Endothelial cell of umbilical vein (primary cell): ENCODE measurements around the gene FGL2.

Experiments used
- JUN ChIP-seq: IDR thresholded peaks from 2 replicates; pipeline ENCODE4 v1.6.1; 2011; ENCODE audit warnings: borderline replicate concordance, low read depth; ENCODE audit not compliant: insufficient read length, insufficient read depth
- MYC ChIP-seq: IDR thresholded peaks from one replicate; pipeline ENCODE4 v1.6.1; 2011; ENCODE audit warnings: mild to moderate bottlenecking, low read depth, low read length
- TF ChIP-seq, protein P1 (sequence below), 2 donors: IDR thresholded peaks; 1 replicate in 1 of 2; 2 replicates in 1 of 2; pipeline ENCODE4 v1.5.1; 2011; ENCODE audit warnings: low read length in 2 of 2, mild to moderate bottlenecking in 2 of 2, moderate library complexity in 2 of 2, control low read depth in 1 of 2, inconsistent platforms in 1 of 2, low read depth in 1 of 2; ENCODE audit not compliant: insufficient read depth in 1 of 2; ENCODE audit errors: extremely low read depth in 1 of 2

DNA sequence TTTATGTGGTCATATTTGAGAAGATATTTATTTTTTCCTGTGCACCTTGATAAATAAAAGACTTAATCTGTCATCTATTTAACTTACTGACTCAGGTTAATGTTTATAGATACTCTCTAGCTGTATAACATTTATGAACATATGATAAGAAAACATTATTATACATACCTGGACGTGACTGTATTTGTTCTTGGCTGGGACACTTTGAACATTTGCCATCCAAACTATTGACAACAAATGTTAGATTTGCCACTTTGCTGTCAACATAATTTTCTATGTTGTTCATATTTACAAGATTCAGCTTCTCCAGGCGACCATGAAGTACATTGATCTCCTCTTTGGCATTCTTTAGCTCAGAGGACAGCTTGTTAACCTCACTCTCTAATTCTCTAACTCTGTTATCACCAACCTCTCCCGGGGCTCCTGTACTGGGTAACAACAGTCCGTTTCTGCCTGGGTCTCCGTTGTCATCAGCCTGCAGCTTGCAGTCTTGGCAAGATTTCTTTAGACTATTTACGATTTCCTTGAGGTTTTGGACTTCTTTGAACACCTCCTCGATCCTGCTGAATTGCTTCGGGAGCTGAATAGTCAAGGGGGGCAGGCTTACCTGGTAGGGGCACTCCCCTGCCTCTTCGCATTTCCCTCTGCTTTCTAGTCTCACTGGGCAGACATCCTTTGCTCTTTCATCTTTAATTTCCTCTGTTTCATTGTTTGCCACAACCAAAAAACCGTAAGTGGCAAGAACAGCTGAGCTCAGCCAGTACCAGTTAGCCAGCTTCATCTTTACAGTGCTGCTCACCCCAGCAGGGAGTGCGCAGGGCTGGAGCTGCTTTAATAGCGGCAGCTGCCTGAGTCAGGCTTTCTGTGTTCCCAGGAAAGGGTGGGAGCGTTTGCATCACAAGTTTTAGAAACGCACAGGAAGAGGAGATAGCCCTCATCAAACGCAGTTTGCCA is at the start of gene FGL2:
- TF ChIP-seq, protein P1, sequence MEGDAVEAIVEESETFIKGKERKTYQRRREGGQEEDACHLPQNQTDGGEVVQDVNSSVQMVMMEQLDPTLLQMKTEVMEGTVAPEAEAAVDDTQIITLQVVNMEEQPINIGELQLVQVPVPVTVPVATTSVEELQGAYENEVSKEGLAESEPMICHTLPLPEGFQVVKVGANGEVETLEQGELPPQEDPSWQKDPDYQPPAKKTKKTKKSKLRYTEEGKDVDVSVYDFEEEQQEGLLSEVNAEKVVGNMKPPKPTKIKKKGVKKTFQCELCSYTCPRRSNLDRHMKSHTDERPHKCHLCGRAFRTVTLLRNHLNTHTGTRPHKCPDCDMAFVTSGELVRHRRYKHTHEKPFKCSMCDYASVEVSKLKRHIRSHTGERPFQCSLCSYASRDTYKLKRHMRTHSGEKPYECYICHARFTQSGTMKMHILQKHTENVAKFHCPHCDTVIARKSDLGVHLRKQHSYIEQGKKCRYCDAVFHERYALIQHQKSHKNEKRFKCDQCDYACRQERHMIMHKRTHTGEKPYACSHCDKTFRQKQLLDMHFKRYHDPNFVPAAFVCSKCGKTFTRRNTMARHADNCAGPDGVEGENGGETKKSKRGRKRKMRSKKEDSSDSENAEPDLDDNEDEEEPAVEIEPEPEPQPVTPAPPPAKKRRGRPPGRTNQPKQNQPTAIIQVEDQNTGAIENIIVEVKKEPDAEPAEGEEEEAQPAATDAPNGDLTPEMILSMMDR (IDR thresholded peaks at IDR 0.05; ENCODE audit: extremely low read depth in 1 of 2, insufficient read depth in 1 of 2, low read depth in 1 of 2, low read length in 2 of 2), result no peak
- TF ChIP-seq MYC (no peak), JUN (no peak)
